GM12872 (cell line): ENCODE measurements around the gene SLC66A1.

Experiments
- CTCF ChIP-seq: IDR thresholded peaks from 3 replicates; pipeline ENCODE4 v1.5.1; 2011; ENCODE audit warnings: low read depth, mild to moderate bottlenecking, low read length, moderate library complexity; ENCODE audit not compliant: insufficient read depth

Gene SLC66A1

GRCh38 chr1:19373211-19374082, 61.3 kb downstream of the SLC66A1 start:
- TF ChIP-seq CTCF: no peak

- peak; percentile 78 for TF ChIP-seq CTCF
These were observed 62.1 kb downstream of the SLC66A1 start for GRCh38 chr1:19374083-19374801.

GRCh38 chr1:19374926-19375325, 62.8 kb downstream of the SLC66A1 start:
- no peak for TF ChIP-seq CTCF

GRCh38 chr1:19375631-19376400, 63.7 kb downstream of the SLC66A1 start:
- no peak for TF ChIP-seq CTCF

- TF ChIP-seq CTCF: no peak
These were observed 64.6 kb downstream of the SLC66A1 start for GRCh38 chr1:19376428-19377372.

- no peak for TF ChIP-seq CTCF
These were observed 65.9 kb downstream of the SLC66A1 start for GRCh38 chr1:19377812-19378718.
